Smooth muscle cell (in vitro differentiated cells): ENCODE results near the gene IL20RA. TPM values are rescaled to one million over a fixed set of nuclear protein-coding genes. Genes with fewer than 3 reads are reported as not detected.

ENCODE experiments used
- DNase-seq: peaks from one replicate; lab custom pipeline; 2025; ENCODE audit not compliant: unreplicated experiment; lab: John Stamatoyannopoulos, UW
- H2AFZ ChIP-seq: fragments of 200-600 bp; sonication (generic); 2 replicates; pipeline ENCODE4 v1.6.0; 2016; ENCODE audit warnings: antibody characterized with exemption, low read depth, mild to moderate bottlenecking
- H3F3A ChIP-seq: fragments of 200-600 bp; sonication (generic); 2 replicates; pipeline ENCODE4 v1.6.0; 2017; ENCODE audit warnings: antibody characterized with exemption, low read depth
- H3K27ac ChIP-seq: fragments of 200-600 bp; sonication (generic); 2 replicates; pipeline ENCODE4 v1.5.1; 2016; ENCODE audit warnings: low read depth, mild to moderate bottlenecking
- H3K27me3 ChIP-seq: fragments of 200-600 bp; sonication (generic); 2 replicates; pipeline ENCODE4 v1.6.1; 2016; ENCODE audit warnings: low read depth, mild to moderate bottlenecking
- H3K36me3 ChIP-seq: fragments of 200-600 bp; sonication (generic); 2 replicates; pipeline ENCODE4 v1.5.1; 2016; ENCODE audit warnings: low read depth
- H3K4me1 ChIP-seq: fragments of 200-600 bp; sonication (generic); 2 replicates; pipeline ENCODE4 v1.5.1; 2016; ENCODE audit warnings: low read depth
- H3K4me2 ChIP-seq: fragments of 200-600 bp; sonication (generic); 2 replicates; pipeline ENCODE4 v1.6.0; 2016; ENCODE audit warnings: mild to moderate bottlenecking
- H3K4me3 ChIP-seq: fragments of 200-600 bp; sonication (generic); 2 replicates; pipeline ENCODE4 v1.5.1; 2016; ENCODE audit warnings: mild to moderate bottlenecking
- H3K79me2 ChIP-seq: fragments of 200-600 bp; sonication (generic); 2 replicates; pipeline ENCODE4 v1.6.0; 2016; ENCODE audit warnings: low read depth, mild to moderate bottlenecking
- H3K9ac ChIP-seq: fragments of 200-600 bp; sonication (generic); 2 replicates; pipeline ENCODE4 v1.6.0; 2016; ENCODE audit warnings: low read depth
- H3K9me3 ChIP-seq: fragments of 200-600 bp; sonication (generic); replicated peaks from 2 replicates; pipeline ENCODE4 v1.5.1; 2016; ENCODE audit warnings: low read depth
- H4K20me1 ChIP-seq: fragments of 200-600 bp; sonication (generic); 2 replicates; pipeline ENCODE4 v1.6.0; 2016; ENCODE audit warnings: low read depth
- CTCF ChIP-seq: fragments of 200-600 bp; sonication (generic); IDR thresholded peaks from 2 replicates; pipeline ENCODE4 v1.5.1; 2017; ENCODE audit warnings: borderline replicate concordance, mild to moderate bottlenecking, antibody characterized with exemption; ENCODE audit not compliant: insufficient read depth, poor library complexity, severe bottlenecking
- WGBS: methylation state at CpG from one replicate; pipeline ENCODE4 v1.1.7; 2016; ENCODE audit warnings: low lambda C conversion rate; 5-methylcytosine and 5-hydroxymethylcytosine counted together
- polyA plus RNA-seq: library from polyadenylated mRNA; unstranded; fragments of >200 nt; fragmentation: Nextera tagmentation; extraction: Ambion mirVana; gene quantifications from 2 replicates; pipeline ENCODE4 v1.2.1, GENCODE V29; 2016
- total RNA-seq: library from RNA; depleted of rRNA; stranded (reverse); fragments of >200 nt; gene quantifications from 2 replicates; pipeline ENCODE4 v1.2.3, GENCODE V29; 2014

Gene IL20RA
- total and polyA plus RNA-seq, 2 experiments from 2014 or later, result 0.46 to 2.9 TPM

- Histone ChIP-seq H2AFZ (no peak overlapping the region), H3K4me1 (no peaks in the 10 kb centered on the region), H3K9ac (no peak overlapping the region), H3K79me2 (no peaks in the 10 kb centered on the region), H3K4me3 (no peak overlapping the region), H3K36me3 (no peaks in the 10 kb centered on the region), H3K27me3 (peaks cover 70% of the 10 kb centered on the region), H3K27ac (no peak overlapping the region), H3K4me2 (no peak overlapping the region), H3K9me3 (no peaks in the 10 kb centered on the region), H3F3A (no peaks in the 10 kb centered on the region), H4K20me1 (no peaks in the 10 kb centered on the region)
- no peak for TF ChIP-seq CTCF
- WGBS, result 87% methylated on average over 5 of the region's 5 CpGs
- no peak for DNase-seq
These were observed 2.2 kb upstream of the IL20RA start for GRCh38 chr6:137046871-137047412.

GRCh38 chr6:137045222-137045789 lies 541 bp upstream of the IL20RA start:
- no peak for DNase-seq
- Histone ChIP-seq H3K9ac (no peak overlapping the region), H3F3A (no peaks in the 10 kb centered on the region), H3K79me2 (no peaks in the 10 kb centered on the region), H3K4me1 (no peaks in the 10 kb centered on the region), H2AFZ (no peak overlapping the region), H3K4me3 (no peak overlapping the region), H4K20me1 (no peaks in the 10 kb centered on the region), H3K36me3 (no peaks in the 10 kb centered on the region), H3K9me3 (no peaks in the 10 kb centered on the region), H3K4me2 (peak overlapping the region; percentile 94), H3K27ac (no peak overlapping the region), H3K27me3 (peaks cover 77% of the 10 kb centered on the region)
- TF ChIP-seq CTCF, result no peak
- 96% methylated on average over 7 of the region's 7 CpGs for WGBS

- Histone ChIP-seq H3K36me3 (no peaks in the 10 kb centered on the region), H2AFZ (peak overlapping the region; percentile 95), H3K4me2 (peak overlapping the region; percentile 94), H3K4me3 (peak overlapping the region; percentile 84), H3K4me1 (no peaks in the 10 kb centered on the region), H3K27ac (no peak overlapping the region), H3K9ac (no peak overlapping the region), H3K27me3 (peaks cover 72% of the 10 kb centered on the region), H3K9me3 (no peaks in the 10 kb centered on the region), H4K20me1 (no peaks in the 10 kb centered on the region), H3F3A (no peaks in the 10 kb centered on the region), H3K79me2 (no peaks in the 10 kb centered on the region)
- WGBS, result 7% methylated on average over 41 of the region's 42 CpGs
- no peak for DNase-seq
- TF ChIP-seq CTCF, result no peak
These were observed 927 bp downstream of the IL20RA start for GRCh38 chr6:137043710-137044365.
